Ammon's horn (tissue), 1 donor: Measurements from ENCODE around the gene PNPLA6.
"Not testable (repeated sequence)": the region's sequence is repeated elsewhere in the genome, so short reads cannot be mapped to it uniquely, and the experiment has no call there.

Source experiments
- DNase-seq: peaks from one replicate; pipeline ENCODE4 v3.0.0-alpha.2; 2016; ENCODE audit warnings: low spot score

PNPLA6 gene

GRCh38 chr19:7533281-7533885 is 2.1 kb upstream of the PNPLA6 start:
- peak; percentile 52 for DNase-seq

GRCh38 chr19:7533925-7534480 is 1.5 kb upstream of the PNPLA6 start:
- peak; percentile 95 for DNase-seq

DNA sequence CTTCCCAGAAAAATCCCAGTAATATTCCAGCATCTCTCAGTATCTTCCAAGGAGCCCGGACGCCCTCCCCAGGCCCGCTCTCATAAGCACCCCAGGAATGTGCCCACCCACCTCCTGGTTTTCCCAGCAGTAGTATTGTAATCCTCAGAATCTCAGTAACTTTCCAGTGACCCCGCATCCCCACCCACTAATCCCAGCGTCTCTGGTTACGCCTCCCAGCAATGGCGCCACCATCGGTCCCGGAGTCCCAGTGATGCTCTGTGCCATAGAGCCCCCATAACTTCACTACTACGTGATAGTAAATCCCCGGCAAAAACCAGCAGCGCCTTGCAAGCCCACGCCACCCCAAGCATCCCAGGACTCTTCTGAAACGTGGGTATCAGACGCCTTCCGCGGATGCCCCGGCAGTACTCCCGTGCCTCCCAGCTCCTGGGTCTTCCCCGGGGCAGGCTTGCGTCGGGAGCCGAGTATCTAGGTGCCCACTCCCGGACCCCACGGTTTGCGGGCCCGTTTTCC is 928 bp upstream of the PNPLA6 start:
- DNase-seq: peak; percentile 91

- no peak for DNase-seq
These were observed 630 bp downstream of the PNPLA6 start for GRCh38 chr19:7535998-7536695.

DNA sequence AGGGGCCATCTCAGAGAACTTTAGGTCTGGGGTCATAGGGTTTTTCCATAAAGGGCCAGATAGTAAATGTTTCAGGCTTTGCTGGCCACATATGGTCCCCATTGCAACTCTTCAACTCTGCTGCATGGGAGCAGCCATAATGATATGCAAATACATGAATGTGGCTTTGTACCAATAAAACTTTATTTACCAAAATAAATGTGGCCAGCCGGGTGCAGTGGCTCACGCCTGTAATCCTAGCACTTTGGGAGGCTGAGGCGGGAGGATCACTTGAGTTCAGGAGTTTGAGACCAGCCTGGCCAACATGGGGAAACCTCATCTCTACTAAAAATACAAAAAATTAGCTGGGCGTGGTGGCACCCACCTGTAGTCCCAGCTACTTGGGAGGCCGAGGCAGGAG is 3.5 kb downstream of the PNPLA6 start:
- DNase-seq: not testable (repeated sequence)

DNA sequence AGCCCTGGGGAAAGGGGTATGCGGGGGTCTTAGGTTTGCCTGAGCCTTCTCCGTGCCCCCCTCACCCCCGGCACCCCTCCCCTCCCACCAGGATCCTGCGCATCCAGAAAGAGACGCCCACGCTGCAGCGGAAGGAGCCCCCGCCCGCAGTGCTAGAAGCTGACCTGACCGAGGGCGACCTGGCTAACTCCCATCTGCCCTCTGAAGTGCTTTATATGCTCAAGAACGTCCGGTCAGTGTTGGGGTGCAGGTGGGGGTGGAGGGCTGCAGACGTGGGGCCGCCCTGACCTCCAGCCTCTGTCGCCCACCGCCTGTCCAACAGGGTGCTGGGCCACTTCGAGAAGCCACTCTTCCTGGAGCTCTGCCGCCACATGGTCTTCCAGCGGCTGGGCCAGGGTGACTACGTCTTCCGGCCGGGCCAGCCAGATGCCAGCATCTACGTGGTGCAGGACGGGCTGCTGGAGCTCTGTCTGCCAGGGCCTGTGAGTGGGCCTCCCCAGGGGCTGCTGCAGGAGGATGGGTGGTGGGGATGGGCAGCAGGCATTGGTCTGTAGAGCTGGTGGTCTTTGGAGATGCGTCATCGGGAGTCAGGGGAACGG is 4.4 kb downstream of the PNPLA6 start:
- no peak for DNase-seq

DNA sequence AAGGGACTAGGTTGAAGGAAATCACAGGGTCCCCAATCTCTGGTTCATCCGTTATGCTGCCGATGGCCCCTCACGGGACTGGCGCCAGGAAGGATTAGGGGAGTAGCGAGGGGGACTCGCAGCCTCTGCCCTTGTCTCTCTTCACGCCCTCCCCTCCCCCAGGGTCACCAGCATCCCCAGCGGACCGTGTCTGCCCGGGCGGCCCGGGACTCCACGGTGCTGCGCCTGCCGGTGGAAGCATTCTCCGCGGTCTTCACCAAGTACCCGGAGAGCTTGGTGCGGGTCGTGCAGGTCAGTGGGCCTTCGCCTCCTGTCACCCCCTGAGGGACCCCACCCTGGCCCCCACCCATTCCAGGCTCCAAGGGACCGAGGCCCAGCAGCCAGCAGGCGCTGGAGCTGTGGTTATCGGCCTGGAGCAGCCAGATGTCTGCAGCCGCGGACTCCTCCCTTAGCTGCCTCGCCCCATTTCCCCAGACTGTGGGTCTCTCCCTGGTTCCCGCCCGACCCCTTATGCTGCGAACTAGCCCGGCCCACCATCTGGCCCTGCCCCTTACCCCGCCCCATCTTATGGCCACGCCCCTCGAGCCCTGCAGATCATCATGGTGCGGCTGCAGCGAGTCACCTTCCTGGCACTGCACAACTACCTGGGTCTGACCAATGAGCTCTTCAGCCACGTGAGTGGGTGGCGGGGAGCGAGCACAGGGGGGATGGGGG is 5.4 kb downstream of the PNPLA6 start:
- no peak for DNase-seq

DNA sequence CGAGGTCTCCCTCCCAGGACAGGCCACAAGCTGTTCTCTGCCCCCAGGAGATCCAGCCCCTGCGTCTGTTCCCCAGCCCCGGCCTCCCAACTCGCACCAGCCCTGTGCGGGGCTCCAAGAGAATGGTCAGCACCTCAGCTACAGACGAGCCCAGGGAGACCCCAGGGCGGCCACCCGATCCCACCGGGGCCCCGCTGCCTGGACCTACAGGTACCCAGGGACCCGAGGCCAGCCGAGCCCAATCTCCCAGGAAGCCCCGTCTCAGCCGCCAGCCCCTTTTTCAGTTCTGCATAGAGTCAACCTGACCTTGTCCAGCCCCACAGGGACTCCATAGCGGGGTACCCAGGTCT is 5.9 kb downstream of the PNPLA6 start:
- DNase-seq: no peak

GRCh38 chr19:7541828-7542443 is 6.4 kb downstream of the PNPLA6 start:
- no peak for DNase-seq

- no peak for DNase-seq
These were observed 7.2 kb downstream of the PNPLA6 start for GRCh38 chr19:7542556-7543348.

DNA sequence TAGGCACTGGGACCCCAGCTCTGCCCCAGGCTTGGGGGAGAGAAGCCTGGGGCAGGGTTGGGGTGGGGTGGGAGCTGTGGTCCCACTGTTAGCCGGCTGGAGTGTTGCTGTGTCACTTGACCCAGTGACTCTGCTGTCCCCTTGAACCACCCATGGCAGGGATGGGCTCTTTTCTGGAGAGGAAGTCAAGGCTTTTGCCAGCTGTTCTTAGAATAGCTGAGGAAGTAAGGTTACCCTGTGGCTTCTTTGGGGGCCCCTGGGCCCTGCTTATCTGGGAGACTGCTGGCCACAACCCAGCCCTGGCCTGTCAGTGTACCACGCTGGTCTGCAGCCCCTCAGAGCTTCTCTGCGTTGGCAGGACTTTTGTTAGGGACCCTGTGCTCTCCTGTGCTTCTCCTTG is 9.1 kb downstream of the PNPLA6 start:
- DNase-seq: peak; percentile 51

DNA sequence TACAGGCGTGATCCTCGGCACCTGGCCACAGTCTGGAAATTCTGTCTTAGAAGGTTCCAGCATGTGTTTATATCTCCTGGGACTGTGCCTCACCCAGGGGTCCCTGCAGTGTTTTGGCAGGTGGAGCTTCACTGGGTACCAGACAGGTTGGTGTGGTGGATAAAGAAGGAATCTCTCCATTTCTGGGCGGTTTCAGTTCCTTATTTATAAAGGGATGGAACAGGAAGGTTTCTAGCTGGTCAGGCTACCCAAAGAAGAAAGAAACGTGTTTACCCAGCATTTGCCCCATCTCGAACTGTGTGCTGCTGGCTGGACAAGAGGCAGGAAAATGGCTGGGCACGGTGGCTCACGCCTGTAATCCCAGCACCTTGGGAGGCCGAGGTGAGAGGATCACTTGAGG is 9.8 kb downstream of the PNPLA6 start:
- DNase-seq: no peak

DNA sequence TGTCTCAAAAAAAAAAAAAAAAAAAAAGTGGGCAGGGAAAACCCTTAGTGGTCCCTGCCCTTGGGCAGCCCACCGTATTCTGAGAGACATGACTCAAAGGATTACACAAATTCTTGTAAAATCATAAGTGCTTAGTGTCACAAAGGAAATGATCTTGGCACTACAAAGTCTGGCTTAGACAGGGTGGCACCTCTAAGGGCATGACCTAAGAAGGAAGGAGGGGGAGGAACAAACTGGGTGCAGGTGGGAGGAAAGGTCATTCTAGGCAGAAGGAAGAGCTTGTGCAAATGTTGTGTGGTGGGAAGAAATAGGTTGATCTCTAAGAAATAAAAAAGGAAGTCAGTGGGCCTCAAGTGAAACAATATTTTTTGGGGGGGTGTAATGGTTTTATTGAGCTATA is 10.4 kb downstream of the PNPLA6 start:
- no peak for DNase-seq

DNA sequence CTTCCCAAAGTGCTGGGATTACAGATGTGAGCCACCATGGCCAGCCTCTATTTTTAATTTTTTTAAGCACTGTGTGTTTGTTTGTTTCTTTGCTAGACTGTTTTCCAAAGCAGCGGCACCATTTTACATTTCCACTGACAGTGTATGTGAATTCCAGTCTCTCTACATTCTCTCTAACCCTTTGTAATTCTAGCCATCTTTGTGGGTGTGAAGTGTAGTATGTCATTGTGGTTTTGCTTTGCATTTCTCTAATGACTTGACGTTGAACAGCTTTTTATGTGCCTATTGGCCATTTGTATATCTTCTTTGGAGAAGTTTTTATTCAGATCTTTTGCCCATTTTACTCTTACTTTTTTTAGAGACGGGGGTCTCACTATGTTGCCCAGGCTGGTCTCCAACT is 11.6 kb downstream of the PNPLA6 start:
- no peak for DNase-seq

- DNase-seq: no peak
These were observed 14.1 kb downstream of the PNPLA6 start for GRCh38 chr19:7549429-7550148.

- no peak for DNase-seq
These were observed 14.8 kb downstream of the PNPLA6 start for GRCh38 chr19:7550169-7550770.

DNA sequence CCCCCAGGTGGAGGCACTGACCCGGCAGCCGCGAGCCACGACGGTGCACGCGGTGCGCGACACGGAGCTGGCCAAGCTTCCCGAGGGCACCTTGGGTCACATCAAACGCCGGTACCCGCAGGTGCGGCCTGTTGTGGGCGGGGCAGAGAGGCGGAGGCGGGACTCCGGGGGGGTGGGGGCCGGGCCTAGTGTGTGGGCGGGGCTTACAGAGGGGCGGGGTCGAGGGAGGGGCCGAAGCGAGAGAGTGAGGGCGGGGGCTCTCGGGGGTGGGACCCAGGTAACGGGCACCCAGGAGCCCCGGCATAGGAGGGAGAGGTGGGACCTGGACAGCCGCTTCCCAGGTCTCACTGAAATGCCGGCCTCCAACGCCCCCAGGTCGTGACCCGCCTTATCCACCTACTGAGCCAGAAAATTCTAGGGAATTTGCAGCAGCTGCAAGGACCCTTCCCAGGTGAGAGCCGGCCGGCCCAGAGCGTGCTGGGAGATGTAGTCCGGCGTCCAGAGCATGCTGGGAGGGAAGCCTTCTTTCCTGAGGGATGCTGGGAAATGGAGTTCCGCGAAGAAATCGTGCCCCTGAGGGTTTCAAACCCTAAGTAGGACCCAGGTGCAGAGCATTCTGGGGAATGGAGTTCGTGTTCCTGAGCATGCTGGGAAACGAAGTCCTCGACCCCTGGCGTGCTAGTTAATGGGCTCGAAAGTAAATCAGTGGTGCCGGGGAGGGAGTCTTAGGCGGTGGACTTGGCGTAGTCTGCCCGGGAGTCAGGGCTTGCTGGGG is 15.7 kb downstream of the PNPLA6 start:
- peak; percentile 70 for DNase-seq

- DNase-seq: no peak
These were observed 17.3 kb downstream of the PNPLA6 start for GRCh38 chr19:7552781-7553180.

DNA sequence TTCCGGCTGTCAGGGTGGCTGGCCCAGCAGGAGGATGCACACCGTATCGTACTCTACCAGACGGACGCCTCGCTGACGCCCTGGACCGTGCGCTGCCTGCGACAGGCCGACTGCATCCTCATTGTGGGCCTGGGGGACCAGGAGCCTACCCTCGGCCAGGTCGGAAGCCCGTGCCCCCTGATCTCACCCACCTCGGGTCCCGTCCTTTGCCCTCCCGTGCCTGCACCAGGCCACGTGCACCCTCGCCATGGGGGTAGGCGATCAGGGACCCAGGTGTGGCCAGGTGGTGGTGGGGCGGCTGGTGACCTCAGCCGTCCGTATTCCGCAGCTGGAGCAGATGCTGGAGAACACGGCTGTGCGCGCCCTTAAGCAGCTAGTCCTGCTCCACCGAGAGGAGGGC is 19.0 kb downstream of the PNPLA6 start:
- DNase-seq: no peak
